AG08396 (cell line): ENCODE results near the gene OR1B1.
A peak's percentile ranks its signal among the peaks of the same experiment; 100 is the strongest.
"Not testable (repeated sequence)": the region's sequence is repeated elsewhere in the genome, so short reads cannot be mapped to it uniquely, and the experiment has no call there.

Source experiments
- DNase-seq: peaks from one replicate; pipeline ENCODE4 v3.0.0; 2012; ENCODE audit warnings: low spot score, mixed read lengths

The OR1B1 gene

DNA sequence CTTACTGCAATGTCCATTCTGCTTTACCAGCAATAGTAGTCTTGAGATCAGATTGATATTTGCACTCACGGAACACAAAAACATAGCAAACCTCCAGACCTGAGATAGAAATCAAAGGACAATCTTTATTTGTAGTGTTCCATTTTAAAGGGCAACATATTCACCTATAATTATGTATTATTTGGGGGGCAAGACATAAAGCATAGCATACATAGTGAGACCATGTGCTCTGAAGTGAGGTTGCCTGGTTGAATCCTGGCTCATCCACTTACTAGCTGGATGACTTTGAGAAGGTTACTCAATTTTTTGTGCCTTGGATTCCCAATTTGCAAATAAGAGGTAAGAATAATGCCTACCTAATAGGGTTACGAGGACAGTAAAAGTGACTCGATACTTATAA is at the start of gene OR1B1:
Gene OR1B1, minus strand, starts transcription at position 101 of the 400 bp plus-strand sequence.
- no peak for DNase-seq

DNA sequence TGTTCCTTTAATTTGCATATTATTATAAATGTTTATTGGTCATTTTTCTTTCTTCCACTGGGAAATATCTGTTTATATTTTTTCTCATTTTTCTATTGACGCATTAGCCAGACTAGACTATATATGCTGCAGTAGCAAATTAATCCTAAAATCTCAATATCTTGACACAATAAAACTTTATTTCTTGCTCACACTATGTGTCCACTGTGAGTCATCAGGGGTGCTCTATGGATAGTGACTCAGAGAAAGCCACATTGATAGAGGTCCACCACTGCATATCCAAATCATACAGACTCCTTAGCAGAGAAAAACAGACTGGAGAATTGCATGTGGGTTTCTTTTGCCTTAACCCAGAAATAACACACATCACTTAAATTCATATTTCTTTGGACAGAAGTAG is 38.3 kb upstream of the OR1B1 start:
- no peak for DNase-seq

DNA sequence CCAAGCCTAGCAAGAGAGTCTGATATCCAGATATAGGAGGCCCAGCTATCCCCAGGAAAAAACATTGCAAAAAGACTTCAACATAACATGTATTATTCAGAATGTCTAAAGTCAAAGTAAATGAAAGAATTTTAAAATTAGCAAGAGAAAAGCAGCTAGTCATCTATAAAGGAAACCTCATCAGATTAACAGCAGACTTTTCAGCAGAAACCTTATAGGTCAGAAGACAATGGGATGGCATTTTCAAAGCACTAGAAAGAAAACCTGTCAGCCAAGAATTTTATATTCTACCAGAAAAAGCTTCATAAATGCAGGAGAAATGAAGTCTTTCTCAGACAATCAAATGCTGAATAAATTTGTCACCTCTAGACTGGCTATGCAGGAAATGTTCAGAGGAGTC is 27.4 kb upstream of the OR1B1 start:
- DNase-seq, result no peak

DNA sequence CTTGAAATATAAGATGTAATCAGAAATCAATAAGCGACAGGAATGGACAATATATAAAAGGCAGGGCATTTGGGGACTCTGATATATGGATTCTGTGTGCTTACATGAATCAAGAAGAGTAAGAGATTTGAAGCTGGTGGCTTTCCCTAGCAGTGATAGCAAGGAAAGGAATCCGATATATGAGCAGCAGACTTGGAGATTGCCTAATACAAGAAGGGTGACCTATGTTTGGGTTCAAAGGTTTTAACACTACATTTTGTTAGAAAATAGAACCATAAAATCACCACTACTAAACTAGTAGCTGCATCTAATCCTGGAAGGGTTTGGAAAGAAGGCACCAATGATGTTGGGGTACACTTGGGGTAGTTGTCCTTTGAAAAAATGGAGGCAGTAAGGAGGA is 15.1 kb upstream of the OR1B1 start:
- DNase-seq, result no peak

DNA sequence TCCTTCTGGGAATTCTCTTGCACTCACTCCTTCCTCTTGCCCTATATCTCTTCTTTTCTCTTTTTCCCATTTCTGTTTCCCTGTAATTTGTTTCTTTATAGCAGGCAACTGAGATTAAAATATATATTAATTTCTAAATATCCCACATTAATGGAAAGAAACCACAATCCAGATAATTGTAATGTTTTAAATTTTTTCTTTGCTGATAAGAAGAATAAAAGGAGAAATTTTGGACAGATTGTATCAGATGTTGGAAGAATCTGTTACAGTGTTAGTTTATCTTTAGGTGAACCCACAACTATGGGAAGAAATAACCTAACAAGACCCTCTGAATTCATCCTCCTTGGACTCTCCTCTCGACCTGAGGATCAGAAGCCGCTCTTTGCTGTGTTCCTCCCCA is 4.0 kb upstream of the OR1B1 start, which contains the start of gene OR1L1:
Gene OR1L1, plus strand, starts transcription at position 301 of the 400 bp plus-strand sequence. Its CDS starts 0 bp downstream, at position 301.
- DNase-seq, result no peak

DNA sequence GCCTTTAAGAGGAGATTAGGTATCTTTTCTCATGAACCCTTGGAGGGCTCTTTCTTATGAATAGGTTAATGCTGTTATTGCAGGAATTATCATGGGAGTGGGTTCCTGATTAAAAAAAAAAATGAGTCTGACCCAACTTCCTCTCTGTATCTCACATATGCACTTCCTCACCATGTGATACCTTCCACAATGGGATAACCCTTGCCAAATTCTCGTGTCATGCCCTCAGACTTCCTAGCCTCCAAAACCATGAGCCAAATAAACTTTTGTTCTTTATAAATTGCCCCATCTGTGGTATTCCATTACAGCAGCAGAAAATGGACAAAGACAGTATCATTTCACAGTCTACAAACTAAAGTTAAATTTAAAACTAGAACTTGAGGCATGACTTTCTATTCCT is 1.0 kb downstream of the OR1B1 start:
- DNase-seq, result no peak

DNA sequence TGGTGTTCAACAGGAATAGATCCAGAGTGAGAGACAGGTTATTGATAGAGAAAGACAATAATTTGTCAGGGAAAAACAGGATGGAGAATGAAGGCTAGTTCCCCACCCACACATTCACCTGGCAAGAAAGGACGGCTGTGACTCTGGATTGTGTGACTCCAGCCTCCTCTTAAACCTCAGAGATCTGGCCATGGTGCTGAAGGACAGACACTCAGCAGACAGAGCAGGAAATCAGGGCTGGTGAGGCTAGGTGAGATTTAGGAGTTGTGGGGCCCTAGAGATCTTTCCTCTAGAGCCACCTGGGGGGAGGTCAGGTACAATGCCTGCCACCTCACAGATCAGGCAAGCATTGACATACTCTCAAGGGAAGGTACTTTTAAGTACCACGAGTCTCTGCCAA is 15.2 kb downstream of the OR1B1 start:
- peak; percentile 14 for DNase-seq

DNA sequence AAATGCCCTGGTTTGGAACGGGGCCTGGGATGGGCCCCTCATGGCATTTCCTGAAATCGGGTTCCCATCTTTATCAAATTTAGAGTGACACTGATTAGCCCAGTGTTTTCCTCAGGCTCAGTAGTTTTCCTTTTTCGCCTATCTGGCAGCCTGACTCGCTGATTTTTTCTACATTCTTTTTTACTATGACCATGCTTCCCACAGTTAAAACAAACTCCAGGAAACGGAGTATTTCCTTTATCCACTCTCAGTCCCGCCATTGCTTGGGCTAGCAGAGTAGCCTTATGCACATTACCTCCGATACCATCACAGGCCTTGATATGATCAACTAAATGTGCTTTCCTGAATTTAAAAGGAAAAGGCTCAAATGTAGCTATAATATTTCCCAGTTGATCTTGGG is 37.4 kb downstream of the OR1B1 start:
- no peak for DNase-seq

DNA sequence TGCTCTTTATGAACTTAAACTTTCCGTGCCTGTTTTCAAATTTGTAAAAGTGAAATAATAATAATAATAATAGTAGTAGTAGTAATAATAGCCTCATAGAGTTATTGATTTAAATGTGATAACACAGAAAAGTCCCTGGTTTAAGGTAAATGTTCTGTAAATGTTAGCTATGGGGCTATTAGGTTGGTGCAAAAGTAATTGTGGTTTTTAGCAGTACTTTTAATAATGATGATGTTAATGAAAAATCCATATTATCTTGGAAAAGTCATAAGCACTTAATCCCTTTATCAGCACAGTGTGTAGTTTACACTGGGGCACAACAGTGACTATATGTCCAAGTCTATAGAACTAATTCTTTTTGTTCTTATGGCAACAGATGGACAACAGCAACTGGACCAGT is 43.1 kb downstream of the OR1B1 start, which contains the start of gene OR1Q1:
Gene OR1Q1, plus strand, starts transcription at position 377 of the 400 bp plus-strand sequence. Its CDS starts 0 bp downstream, at position 377.
- no peak for DNase-seq

DNA sequence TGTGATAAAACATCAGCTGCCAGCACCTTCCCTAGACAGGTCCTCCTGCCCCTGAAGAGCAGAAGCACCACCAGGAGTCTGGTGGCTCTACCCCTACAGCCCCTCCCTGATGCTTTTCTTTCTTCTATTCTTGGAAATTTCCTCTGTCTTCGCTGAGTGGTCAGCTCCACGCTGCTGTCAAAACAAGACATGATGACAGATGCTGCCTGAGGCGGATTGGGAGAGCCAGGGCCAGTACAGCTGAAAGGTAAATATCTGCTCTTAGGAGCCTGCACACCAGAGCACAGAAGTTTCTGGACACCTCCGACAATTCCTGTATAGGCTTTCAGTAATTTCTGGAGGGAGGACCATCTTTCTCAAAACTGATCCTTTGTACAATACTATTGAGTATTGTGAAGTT is 47.6 kb downstream of the OR1B1 start:
- DNase-seq, result no peak

GRCh38 chr9:122606587-122606986 is 50.8 kb downstream of the OR1B1 start:
- no peak for DNase-seq

GRCh38 chr9:122605691-122606090 is 51.7 kb downstream of the OR1B1 start:
- no peak for DNase-seq

GRCh38 chr9:122583284-122583683 is 74.1 kb downstream of the OR1B1 start, which contains the start of gene OR1L8:
Gene OR1L8, minus strand, starts transcription at chr9:122583384. Its CDS starts 14,907 bp downstream, at chr9:122568477.
- DNase-seq, result not testable (repeated sequence)

DNA sequence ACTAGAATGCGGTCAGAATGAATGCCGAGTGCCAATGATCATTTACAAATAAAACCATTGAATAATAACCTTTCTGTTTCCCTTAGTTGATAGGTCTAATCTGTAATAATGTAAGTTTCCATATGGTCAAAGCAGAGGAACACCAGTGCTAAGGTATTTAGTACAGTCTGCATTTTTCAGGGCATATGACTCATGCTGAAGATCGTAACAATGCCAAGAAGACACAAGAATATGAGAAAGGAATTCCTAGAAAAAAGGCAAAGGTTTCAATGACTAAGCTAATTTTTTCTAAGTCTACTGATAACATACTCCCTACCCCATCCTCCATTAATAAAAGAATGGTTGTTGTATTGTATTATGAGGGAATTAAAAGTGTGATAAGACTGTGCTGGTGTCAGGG is 77.1 kb downstream of the OR1B1 start:
- DNase-seq, result peak; percentile 20

DNA sequence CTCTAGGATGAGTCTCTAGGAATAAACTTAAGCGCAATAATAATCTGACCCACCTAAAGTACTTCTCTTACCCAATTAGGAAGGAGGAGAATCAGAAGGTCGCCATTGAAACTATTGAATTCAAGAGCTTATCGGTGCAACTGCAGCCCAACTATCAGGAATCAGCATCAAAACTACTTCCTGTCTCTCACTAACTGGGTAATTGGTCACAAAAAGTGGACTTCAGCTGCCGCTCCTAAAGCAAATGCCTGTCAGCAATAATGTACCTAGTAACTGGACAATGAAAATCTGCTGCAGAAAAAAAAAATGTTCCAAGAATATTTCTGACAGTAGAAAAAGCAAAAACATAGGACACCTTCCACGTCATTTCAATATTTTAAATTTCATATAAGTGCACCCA is 77.6 kb downstream of the OR1B1 start:
- DNase-seq, result no peak
